Stimulated activated CD8-positive, alpha-beta memory T cell treated with anti-CD3 and anti-CD28 coated beads, Interleukin-7, amount 100 ng/mL, for 48 hours (primary cell): ENCODE results near the gene GPR107.

Experiments
- DNase-seq, 2 donors: peaks; one replicate each; pipeline ENCODE4 v3.0.0-alpha.2; 2020; ENCODE audit warnings: low read depth in 1 of 2; ENCODE audit errors: extremely low read depth in 1 of 2

Gene GPR107

DNA sequence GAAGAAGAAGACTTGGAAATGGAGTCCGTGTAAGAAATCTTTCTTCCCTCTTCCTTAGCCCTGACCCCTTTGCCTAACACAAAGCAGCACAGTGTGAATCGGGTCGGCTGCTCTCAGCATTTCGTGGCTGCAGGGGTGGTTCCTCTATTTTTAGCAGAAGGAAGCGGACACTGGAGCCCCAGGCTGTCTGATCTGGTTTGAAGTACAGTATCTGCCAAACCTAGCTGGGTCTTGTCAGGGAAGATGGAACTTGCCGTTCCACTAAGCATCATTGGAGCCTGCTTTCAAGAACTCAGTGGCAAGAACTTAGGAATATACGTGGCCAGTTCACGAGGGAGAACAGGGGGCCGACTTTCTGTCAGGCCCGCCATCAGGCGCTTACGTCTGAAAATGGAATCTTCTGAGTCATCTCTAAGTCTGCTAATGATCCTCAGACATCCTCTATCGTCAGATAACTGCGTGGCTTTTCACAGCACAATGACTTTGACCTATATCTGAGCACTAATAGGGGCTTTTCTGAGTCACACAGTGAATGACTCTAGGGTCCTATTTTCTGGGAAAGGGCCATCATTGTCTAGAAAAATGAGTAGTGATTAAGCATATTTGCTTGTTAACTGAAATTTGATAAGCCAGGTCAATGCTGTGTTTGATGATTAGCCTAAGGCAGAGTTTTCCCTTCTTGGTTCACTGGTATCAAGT is 75.2 kb downstream of the GPR107 start:
- DNase-seq = peak in 1 of 2 donors; percentile 57

DNA sequence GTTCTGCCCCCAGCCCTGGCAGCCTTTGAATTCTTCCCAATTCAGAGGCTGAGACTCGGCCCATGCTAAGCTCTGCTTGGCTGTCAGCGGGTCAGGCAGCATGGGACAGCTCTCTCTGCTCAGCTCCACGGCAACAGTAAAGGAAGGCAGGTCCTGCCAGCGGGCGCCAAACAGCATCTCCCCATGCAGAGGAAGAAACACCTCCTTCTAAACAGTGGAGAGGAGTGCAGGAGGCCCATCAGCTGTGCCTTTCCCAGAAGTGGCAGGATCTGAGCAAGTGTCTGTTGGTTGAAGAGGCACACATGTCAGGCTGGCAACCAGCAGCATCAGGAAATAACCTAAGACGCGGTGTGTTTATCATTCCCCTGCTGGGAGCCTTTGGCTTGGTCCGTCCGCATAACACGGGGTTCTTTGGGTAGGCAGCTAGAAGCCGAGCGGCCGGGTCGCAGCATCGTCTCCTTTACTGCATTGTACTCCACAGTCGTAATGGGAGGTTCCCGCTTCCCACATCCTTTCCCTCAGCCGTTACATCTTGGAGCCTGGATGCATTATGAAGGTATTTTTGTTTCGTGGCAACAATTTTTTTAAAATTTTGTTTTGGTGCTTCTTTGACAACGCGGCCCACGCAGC is 75.8 kb downstream of the GPR107 start:
- DNase-seq = no peak

DNA sequence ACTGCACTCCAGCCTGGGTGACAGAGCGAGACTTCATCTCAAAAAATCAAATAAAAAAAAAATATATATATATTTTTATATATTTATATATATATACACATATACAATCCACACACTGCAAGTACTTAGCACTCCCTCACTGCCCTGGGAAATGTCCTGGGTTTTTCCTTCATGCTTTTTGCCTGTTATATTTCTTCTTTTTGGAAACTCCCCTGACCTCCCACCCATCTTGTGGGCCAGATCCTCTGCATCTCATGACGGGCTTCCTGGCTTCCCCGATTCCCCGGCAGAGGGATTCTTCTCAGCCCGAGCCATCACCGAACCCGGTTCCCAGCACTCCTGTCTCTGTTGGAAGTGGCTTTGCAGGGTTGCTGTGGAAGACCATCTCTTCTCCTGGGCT is 79.0 kb downstream of the GPR107 start:
- DNase-seq = no peak

DNA sequence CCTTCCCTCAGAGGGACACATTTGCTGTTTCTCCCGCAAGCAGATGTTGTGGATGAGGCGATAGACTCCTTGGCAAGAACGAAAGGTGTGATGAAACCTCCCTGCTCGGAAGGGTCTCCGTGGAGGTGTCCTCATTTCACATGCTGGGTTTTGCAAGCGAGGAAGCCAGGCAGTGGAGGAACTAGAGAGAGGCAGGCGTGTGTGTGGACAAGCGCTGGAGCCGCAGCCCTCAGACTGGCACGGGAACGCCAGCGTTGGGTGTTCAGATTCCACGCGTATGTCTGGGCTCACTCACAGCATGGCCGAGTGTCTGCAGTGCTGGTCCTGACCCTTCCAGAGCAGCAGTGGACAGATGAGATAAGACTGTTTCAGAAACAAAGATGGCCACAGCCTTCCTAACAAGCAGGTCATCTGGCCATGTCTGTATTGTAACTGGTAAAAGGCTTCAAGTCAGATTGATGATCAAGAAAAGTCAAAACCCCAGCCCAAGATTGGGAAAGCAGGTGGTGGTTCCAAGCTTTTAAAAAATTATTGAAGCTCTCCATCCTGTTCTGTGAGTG is 83.5 kb downstream of the GPR107 start:
- no peak for DNase-seq

DNA sequence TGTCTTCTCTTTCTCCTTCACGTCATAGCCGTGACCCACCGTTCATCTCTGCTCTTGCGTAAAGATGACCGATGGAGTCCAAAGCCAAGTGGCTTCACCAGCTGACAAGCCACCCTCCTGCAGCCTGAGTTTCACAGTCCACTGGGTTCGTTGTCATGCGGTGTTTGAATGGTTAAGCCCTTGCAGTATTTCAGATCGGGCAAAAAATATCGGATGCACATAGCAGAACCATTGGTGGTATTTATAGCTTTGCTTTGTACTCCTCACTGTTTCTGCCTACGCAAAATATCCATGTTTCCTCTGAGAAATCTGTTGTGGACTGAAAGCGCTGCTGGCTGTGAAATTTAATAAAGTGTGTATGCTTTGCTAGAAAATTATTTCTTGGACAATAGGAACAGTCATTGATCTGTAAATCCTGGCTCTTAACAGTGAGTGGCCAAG is 84.0 kb downstream of the GPR107 start:
- no peak for DNase-seq

DNA sequence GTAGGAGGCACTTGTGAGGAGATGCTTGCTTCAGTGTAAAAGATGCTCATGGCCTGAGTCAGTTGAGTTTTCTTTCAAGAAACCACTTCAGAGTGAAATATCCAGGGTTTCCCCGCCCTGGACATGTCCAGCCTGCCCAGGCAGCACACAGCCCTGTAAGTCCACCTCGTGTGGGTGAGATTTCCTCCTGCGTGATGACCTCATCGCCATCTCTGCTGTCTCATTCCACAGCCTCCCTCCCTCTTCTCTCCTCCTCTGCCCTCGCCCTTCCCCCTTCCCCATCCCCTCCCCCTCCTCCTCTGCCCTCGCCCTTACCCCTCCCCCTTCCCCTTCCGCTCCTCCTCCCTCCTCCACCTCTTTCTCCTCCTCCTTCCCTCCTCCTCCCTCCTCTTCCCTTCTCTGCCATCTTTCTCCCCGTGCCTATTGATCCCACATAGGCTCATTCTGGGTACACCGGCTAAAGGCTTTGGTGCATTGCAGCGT is 84.5 kb downstream of the GPR107 start:
- DNase-seq = no peak

DNA sequence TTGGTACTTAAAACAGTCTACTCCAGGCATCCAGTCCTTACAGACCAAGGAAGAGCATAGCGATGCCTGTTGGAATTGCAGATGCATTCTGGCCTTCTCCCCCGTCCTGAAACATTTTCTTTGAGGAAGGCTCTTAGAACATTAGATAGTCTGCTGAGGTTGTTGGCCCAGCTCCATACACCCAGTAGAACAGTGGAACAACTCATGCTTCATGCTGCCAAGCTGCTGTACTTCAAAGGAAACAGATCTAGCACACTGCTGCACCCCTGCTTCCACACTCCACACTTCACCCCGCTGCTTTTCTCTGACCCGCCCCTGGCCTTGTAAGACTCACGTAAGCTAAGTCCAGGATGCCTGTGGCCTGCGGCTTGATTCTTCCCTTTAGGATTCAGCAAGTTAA is 85.1 kb downstream of the GPR107 start:
- no peak for DNase-seq

DNA sequence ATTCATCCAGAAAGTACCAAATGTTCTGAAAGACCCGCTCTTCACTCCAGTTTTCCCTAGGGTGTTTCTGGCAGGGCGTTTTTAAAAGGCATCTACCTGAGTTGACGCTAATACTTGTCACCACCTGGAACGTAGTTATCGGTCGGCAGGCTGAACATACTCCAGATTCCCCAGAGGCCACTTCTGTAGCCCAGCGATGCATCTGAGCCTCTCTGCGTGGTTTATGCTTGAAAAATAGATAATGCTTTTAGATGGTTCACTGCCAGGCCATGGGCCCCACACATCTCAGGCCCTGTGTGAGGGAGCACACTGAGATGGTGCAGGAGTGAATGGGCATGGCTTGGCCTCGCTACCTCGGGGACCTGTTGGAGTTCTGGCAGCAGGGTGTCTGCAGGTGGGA is 85.5 kb downstream of the GPR107 start:
- no peak for DNase-seq

DNA sequence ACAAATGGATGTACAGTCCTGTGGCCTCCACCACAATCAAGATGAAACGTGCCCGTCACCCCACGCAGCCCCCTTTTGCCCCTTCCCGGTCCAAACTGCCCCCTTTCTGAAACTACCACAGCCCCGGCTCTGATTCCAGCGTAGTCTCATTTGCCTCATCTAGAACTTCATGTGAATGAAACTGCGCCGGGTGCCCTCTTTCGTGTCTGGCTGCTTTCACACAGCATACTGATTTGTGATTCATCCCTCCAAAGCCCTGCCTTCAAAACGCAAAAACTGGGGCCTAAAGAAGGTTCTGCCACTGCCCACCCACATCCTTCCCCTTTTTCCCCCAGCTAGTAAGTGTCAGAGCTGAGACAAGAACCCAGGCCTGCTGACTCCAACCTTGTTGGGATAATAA is 87.0 kb downstream of the GPR107 start:
- peak; percentile 39 to 79 for DNase-seq

DNA sequence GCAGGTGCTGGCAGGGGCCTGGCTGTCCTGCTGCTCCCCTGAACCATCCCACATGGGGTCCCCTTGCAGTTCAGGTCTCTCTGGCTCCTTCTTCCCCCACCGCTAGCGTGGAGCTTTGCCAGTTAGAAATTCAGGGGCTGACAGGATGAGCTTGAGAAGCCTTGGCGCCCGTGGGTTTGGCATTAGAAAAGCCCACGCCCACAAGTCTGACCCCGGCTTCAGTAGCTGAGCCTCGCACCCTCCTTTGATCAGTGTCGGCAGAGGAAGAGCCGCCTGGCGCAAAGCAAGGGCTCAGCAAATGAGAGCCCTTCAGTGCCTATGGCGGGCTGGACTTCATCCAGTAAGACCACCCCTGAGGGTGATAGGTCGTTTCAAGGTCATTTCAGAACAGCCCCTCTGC is 88.3 kb downstream of the GPR107 start:
- no peak for DNase-seq

DNA sequence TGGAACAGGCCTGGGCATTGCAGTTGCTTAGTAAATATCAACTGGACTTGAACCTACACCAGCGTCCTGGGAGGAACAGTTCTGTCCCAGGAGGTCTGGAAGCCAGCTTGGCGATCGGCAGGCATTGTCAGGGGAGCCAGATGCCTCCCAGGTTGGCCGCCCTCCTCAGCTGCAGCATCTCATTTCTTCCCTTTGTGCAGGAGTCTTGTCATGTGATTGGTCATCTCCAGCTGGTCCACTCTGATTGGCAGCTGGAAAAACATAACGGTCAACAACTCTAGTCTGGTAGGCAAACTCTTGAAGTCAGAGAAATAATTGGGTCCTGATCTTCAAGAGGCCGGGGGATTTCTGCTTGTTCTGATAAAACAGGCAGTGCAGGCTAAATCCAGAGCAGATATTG is 88.9 kb downstream of the GPR107 start:
- no peak for DNase-seq

DNA sequence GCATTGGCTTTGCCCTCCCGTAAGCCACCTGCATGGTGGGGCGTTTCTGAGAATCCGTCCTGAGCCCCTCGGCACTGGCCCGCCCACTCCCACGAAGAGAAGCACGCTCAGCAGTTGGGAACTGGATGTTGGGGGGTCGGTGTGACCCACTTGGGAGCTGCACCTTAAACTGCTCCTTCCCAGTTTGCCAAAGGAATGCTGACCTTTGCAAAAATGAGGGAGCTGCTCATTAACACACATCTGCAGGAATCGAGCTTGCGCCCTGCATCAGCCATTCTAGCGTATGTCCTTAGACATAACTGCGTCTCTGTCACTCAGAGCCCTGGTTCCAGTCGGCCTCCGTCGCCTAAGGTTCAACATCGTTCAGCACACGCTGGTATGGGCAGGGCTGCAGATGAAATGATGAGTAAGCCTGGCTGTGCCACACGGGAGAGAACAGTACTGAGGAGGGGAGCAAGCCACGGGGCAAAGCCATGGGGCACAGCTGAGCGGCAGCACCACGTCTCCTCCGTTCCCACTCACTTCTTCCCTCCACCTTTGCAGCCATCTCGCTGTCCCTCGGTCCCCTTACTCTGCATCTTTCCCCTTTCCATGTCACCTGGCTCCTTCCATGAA is 89.7 kb downstream of the GPR107 start:
- DNase-seq = no peak

DNA sequence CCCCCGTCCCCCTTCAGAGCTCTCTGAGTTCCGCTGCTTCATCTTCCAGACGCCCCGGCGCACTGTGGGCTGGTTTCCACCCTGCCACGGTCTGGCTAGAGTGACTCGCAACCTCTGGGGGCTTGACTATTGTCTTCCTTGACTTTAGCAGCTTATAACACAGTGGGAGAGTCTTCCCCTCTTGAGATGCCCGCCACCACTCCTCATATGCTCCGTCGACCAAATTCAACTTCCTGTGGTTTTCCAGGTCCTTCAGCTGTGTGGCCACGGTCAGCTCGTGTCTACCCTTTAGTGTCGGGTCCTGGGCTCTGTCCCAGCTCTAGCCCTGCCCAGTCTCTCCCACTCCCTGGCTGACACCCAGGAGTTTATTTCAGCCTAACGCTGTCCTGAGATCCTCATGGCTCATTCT is 90.3 kb downstream of the GPR107 start:
- no peak for DNase-seq

DNA sequence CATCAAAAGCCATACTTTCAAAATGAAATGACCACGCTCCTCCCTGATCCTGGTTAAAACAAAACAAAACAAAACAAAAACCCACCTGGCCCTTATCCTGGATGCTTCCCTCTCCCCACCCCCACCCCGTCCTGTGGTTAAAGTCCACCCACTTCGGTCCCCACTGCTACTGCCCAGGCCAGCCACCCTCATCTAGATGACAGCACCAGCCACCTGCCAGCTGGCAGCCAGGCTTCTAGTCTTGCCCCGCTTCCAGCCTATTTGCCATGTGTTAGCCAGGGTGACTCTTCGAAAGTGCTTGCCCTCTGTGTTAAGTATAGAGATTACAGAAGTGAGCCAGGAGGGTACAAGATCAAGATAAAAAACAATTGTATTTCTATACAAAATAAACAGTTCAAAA is 91.0 kb downstream of the GPR107 start:
- no peak for DNase-seq

DNA sequence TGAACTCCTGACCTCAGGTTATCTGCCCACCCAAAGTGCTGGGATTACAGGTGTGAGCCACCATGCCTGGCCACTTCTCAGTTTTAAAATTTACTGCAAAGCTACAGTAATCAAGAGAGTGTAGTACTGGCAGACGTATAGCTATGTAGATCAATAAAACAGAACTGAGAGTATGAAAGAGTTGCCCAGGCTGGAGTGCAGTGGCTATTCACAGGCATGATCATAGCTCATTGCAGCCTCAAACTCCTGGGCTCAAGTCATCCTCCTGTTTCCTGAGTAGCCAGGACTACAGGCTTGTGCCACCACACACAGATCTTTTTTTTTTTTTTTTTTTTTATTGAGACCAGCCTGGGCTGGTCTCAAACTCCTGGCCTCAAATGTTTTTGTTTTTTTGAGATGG is 92.0 kb downstream of the GPR107 start:
- no peak for DNase-seq

DNA sequence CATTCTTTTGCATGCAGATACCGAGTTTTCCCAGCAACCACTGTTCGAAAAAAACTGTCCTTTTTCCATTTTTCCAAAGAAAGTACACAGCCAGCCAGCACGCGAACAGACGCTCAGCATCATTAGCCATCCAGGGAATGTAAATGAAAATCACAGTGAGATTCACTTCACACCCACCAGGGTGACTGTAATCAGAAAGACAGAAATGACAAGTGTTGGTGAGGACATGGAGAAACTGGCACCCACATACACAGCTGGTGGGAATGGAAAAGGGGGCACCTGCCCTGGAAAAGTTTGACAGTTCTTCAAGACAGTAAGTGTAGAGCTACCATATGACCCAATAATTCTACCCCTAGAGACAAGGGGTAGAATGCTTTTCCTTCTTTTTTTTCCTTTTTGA is 93.5 kb downstream of the GPR107 start:
- no peak for DNase-seq

DNA sequence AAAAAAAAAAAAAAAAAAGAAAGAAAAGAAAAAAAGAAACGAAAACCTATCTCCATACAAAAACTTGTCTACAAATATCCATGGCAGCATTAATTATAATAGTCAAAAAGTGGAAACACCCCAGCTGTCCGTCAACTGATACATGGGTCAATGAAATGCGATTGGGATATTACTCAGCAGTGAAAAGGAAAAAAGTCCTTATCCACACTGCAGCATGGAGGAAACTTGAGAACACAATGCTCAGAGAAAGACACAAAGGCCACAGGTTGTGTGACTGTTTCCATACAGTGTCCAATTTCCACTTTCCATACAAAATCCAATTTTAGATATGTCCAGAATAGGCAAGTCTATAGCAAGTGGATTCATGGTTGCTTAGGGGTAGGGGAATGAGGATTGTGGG is 94.2 kb downstream of the GPR107 start:
- no peak for DNase-seq

DNA sequence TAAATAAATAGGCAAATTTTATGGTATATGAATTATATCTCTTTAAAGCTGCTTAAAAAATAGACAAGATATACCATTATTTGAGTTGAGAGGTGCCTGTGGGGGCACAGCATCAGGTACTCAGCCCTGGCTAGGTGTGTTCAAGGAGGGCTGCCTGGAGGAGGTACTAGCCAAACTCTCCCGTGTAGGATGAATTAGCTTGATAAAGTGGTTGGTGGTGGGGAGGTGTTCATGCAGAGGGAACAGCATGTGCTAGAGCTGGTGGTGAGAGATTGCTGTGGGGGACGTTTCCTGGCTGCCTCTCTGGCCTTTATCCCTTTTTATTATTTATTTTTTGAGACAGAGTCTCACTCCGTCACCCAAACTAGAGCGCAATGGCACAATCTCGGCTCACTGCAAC is 95.3 kb downstream of the GPR107 start:
- no peak for DNase-seq

DNA sequence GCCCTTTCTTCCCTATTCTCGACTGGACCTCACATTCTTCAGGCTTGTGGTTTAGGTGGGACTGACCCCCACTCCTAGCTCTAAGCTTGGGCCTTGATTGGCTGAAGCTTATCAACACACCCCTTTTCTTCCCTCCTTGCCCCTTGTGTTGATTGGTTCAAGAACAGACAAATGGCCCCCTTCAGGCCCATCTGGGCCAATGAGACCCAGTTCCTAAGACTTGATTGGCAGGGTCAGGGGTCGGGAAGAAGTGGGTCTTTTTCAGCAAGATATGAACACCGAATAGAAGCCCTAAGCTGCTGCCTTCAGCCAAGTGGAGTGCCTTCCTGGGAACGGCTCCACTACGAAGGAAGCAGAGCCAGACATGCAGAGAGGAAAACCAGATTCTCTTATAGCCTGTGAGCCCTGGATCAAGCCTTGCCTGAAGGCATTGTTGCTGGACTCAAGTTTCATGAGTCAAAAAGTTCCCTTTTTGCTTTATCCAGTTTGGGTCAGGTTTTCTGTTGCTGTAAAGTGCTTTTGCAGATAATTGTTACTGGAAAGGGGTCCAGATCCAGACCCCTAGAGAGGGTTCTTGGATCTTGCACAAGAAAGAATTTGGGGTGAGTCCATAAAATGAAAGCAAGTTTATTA is 96.1 kb downstream of the GPR107 start:
- no peak for DNase-seq

DNA sequence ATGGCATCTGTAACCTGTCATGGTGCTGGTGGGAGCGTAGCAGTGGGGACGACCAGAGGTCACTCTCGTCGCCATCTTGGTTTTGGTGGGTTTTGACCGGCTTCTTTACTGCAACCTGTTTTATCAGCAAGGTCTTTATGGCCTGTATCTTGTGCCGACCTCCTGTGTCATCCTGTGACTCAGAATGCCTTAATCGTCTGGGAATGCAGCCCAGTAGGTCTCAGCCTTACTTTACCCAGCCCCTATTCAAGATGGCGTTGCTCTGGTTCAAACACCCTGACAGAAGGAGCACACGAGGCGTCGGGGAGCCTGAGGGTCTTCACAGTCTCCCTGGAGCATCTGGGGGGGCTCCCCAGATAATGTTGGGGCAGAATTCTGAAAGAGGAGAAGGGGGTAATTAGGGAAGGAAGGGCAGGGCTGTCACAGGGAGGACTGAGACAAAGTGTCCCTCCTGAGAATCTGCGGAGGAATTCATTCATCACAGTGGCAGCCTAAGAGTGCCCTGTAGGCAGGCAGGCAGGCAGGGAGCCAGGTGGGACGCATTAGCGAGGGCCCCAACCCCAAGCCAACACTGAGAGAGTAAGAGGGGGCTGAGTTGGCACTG is 97.2 kb downstream of the GPR107 start:
- DNase-seq = no peak

DNA sequence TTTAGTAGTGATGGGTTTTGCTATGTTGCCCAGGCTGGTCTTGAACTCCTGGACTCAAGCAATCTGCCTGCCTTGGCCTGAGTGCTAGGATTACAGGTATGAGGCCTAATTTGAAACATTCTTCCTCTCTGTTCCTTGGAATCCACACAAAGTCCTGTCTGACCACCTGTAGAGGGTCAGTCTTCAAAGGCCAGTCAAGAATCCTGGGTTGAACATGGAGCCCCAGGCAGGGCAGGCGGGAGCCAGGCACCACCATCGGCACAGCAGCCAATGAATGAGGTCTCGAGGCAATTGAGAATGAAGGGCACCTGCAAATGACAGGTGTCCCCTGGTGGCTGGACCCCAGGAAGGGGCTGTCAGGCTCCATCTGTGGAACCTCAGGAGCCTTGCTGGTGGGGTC is 101.1 kb downstream of the GPR107 start:
- DNase-seq = no peak
